ENCODE measurements around the gene MSH5.

GRCh38 chr6:31768363-31769257 lies 28.8 kb downstream of the MSH5 start:
- no peak for TF ChIP-seq EP300 (IDR thresholded peaks at IDR 0.05)
- no peak for TF ChIP-seq CTCF (IDR thresholded peaks at IDR 0.05)
- no peak for TF ChIP-seq CEBPB (IDR thresholded peaks at IDR 0.05)
- TF ChIP-seq POLR2A (IDR thresholded peaks at IDR 0.05; ENCODE audit: low read length) = no peak
- TF ChIP-seq KDM5A (IDR thresholded peaks at IDR 0.05) = no peak
- TF ChIP-seq MAZ (IDR thresholded peaks at IDR 0.05; ENCODE audit: borderline replicate concordance, low read depth, low read length) = no peak
- TF ChIP-seq REST (IDR thresholded peaks at IDR 0.05) = no peak
- TF ChIP-seq PHF8 (IDR thresholded peaks at IDR 0.05; ENCODE audit: borderline replicate concordance, low read depth) = no peak
- no peak for TF ChIP-seq JUNB (IDR thresholded peaks at IDR 0.05)
- no peak for TF ChIP-seq BHLHE40 (IDR thresholded peaks at IDR 0.05; ENCODE audit: low read depth, low read length)
- no peak for TF ChIP-seq SREBF2 (IDR thresholded peaks at IDR 0.05)
- TF ChIP-seq TP53 (CRISPR knock-in tag; IDR thresholded peaks at IDR 0.05) = no peak
- TF ChIP-seq FOSL2 (IDR thresholded peaks at IDR 0.05) = no peak
- TF ChIP-seq FOSL2 (CRISPR knock-in tag; IDR thresholded peaks at IDR 0.05) = no peak
- TF ChIP-seq RAD21 (conservative IDR thresholded peaks at IDR 0.05 in 1 of 2, IDR thresholded peaks at IDR 0.05 in 1 of 2) = no peak

Data from A549 (cell line).